ENCODE results near the gene HPCAL1. TPM values are rescaled to one million over a fixed set of nuclear protein-coding genes. Genes with fewer than 3 reads are reported as not detected.

Gene HPCAL1
- total RNA-seq: 10 to 100 TPM; 41.0 to 66.3 TPM

DNA sequence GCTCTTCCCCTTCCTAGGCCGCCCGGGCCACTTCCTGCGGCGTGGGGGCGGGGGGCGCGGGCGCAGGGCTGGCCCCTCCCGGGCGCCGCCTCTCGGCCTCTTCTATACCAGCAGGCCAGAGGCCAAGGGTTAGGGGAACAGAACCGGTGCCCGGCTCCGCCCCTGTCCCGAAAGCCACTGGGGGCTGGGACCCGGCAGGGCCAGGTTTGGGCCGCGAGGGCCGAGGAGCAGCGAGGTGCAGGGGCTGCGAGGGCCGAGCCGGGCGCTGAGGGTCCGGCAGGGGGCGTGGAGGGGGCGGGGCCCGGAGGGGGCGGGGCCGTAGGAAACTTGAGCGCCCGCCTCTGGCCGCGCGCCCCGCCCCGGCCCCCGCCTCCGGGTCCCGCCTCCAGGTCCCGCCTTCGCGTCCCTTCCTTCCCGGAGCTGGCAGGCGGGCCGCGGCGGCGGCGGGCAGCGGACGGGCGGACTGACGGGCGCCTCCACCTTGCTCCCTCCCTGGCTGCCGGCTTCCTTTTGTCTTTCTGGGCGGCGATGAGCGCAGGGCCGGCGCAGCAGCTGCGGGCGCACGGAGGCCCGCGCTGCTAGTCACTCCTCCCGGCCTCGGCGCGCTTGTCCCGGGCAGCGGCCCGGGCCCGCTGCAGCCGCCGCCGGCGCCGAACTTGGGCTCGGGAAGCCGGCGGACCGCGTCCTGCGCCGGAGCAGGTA, at the start of gene HPCAL1:
Gene HPCAL1, plus strand, starts transcription at position 426 of the 702 bp plus-strand sequence. CDS start 116,854 bp downstream, outside the sequence.
- Histone ChIP-seq H3K27me3 (no peaks in the 10 kb centered on the region), H3K4me3 (peak within 1 kb of the TSS; percentile 14 to 64), H3K9me3 (no peaks in the 10 kb centered on the region), H3K4me1 (peaks cover 42% of the 10 kb centered on the region), H3K27ac (peak within 1 kb of the TSS; percentile 31 to 90 (median 82)), H3K36me3 (replicated peaks in 1 of 2; ENCODE audit: insufficient read depth in 1 of 2, low read depth in 2 of 2) (no peaks in the 10 kb centered on the region)
- intact Hi-C loops (cut with DNase I): no loop called here
- WGBS, 2 donors: 0% methylated on average over 65 of the region's 87 CpGs; no CpG with 5 or more reads in 1 of the 2 donors
- DNase-seq: peak; percentile 90 to 92 (median 92)
- ATAC-seq: peak; percentile 86
- TF ChIP-seq POLR2A (IDR thresholded peaks at IDR 0.05): peak; percentile 67 to 90 (median 86)
- TF ChIP-seq, protein P1, sequence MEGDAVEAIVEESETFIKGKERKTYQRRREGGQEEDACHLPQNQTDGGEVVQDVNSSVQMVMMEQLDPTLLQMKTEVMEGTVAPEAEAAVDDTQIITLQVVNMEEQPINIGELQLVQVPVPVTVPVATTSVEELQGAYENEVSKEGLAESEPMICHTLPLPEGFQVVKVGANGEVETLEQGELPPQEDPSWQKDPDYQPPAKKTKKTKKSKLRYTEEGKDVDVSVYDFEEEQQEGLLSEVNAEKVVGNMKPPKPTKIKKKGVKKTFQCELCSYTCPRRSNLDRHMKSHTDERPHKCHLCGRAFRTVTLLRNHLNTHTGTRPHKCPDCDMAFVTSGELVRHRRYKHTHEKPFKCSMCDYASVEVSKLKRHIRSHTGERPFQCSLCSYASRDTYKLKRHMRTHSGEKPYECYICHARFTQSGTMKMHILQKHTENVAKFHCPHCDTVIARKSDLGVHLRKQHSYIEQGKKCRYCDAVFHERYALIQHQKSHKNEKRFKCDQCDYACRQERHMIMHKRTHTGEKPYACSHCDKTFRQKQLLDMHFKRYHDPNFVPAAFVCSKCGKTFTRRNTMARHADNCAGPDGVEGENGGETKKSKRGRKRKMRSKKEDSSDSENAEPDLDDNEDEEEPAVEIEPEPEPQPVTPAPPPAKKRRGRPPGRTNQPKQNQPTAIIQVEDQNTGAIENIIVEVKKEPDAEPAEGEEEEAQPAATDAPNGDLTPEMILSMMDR (IDR thresholded peaks at IDR 0.05): peak; percentile 45 to 81 (median 66)

DNA sequence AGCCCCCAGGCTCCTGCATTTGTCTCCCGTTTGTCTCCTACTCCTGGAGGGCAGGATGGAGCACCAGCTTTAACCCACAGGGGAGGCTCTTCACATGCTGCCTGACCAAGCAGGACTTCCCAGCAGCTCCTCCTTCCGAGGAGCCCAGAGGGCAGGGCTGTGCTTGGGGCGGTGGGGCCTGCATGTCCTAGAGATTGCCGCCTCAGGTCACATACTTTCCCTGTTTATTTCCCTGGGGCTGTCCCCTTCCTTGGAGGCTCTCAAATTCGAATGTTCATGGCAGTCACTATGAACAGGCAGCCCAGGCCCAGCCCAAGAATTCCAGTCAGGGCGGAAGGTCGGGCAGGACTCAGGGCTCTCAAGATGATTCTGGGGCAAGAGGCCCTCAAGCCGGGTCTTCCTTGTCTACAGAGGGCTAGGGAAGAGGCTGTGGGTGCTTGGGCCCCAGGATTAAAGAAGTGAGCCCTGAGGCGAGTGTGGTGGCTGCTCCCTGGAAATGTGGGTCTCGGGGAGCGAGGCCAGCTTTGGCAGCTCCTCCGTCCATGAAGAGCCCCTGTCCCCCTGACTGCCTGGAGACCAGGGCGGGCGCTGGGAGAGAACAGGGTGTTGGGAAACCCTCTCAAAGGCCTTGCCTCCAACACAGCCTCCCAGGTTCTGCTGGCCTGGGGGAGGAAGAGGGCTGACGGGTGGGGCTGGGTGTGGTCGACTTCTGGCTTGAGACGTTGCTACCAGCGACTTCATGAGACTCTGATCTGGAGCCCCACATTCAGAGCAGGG, 48.9 kb upstream of the HPCAL1 start:
- Histone ChIP-seq H3K36me3 (replicated peaks in 1 of 2; ENCODE audit: insufficient read depth in 1 of 2, low read depth in 2 of 2) (no peaks in the 10 kb centered on the region), H3K27me3 (no peaks in the 10 kb centered on the region), H3K27ac (no peak overlapping the region), H3K9me3 (no peaks in the 10 kb centered on the region), H3K4me1 (no peaks in the 10 kb centered on the region), H3K4me3 (no peak overlapping the region)
- DNase-seq (no peak), ATAC-seq (no peak)
- TF ChIP-seq, protein P1 (IDR thresholded peaks at IDR 0.05): no peak
- TF ChIP-seq POLR2A (IDR thresholded peaks at IDR 0.05): no peak
- intact Hi-C loops (cut with DNase I): no loop called here
- WGBS, 2 donors: 85 to 92% methylated on average over 13 to 18 of the region's 18 CpGs

DNA sequence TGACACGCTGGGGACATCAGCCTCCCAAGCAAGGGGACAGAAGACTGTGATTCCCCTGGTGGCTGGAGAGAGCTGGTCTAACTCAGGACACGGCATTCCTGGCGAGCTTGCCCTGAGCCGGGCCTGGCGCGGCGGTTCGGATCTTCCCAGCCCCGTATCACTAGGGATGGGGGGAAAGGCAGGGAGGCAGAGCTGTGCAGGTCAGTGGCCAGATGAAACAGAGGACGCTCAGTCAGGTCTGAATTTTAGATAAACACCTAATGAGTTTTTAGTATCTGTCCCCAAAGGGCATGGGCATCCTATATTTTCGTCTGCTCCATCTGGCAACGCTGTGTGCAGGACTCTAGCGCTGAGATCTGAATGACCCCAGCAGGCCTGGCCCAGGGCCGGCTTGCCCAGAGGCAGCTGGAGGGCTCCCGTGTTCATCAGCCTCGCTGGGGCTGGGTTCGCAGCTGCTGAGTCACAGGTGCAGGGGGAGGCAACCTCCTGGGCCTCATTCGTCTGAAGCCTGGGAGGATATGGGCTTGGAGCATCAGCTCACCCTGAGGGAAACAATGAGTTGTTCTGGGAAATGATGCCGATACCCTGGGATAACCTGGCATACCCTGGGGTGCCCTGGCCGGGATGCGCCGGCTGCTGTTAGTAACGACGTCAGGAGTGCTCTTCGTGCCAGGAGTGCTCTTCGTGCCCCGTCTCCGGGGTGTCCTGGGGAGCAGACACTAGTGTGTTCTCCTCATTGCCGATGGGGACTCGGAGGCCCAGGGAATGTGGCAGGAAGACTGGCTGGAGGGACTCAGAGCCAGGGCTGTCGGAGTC, 48.1 kb upstream of the HPCAL1 start:
- no peak for ATAC-seq

More for the DNA sequence above, 48.1 kb upstream of the HPCAL1 start:
- Histone ChIP-seq H3K9me3 (no peaks in the 10 kb centered on the region), H3K27me3 (no peaks in the 10 kb centered on the region), H3K27ac (no peak overlapping the region), H3K4me1 (no peaks in the 10 kb centered on the region), H3K36me3 (replicated peaks in 1 of 2; ENCODE audit: insufficient read depth in 1 of 2, low read depth in 2 of 2) (no peaks in the 10 kb centered on the region), H3K4me3 (no peak overlapping the region)
- TF ChIP-seq POLR2A (IDR thresholded peaks at IDR 0.05): no peak
- TF ChIP-seq, protein P1 (IDR thresholded peaks at IDR 0.05): no peak
- DNase-seq: no peak
- 86 to 90% methylated on average over 8 to 30 of the region's 31 CpGs for WGBS, 2 donors
- intact Hi-C loops (cut with DNase I): no loop called here

Measured in body of pancreas (tissue), 4 donors.